Esophagus squamous epithelium (tissue), 5 donors: ENCODE results near the gene SEC24C. TPM values are rescaled to one million over a fixed set of nuclear protein-coding genes. Genes with fewer than 3 reads are reported as not detected.
A peak's percentile ranks its signal among the peaks of the same experiment; 100 is the strongest.

Experiments used
- DNase-seq: peaks from one replicate; lab custom pipeline; 2025; lab: John Stamatoyannopoulos, UW
- H3K27ac ChIP-seq, 4 donors: fragments of 200-600 bp; sonication (generic); one replicate each; pipeline ENCODE4 v1.5.1; 2016 to 2019; ENCODE audit warnings: mild to moderate bottlenecking in 1 of 4
- H3K27me3 ChIP-seq, 4 donors: fragments of 200-600 bp; sonication (generic); 1 replicate in 3 of 4; 2 replicates in 1 of 4; pipeline versions ENCODE4 v1.5.1 to v1.6.0; 2017 to 2021; ENCODE audit warnings: antibody characterized with exemption in 1 of 4
- H3K36me3 ChIP-seq, 3 donors: fragments of 200-600 bp; sonication (generic); one replicate each; pipeline ENCODE4 v1.5.1; 2016 to 2019
- H3K4me1 ChIP-seq, 3 donors: fragments of 200-600 bp; sonication (generic); one replicate each; pipeline ENCODE4 v1.5.1; 2017 to 2019
- H3K4me3 ChIP-seq, 4 donors: fragments of 200-600 bp; sonication (generic); 1 replicate in 3 of 4; 2 replicates in 1 of 4; pipeline ENCODE4 v1.5.1; 2016 to 2019; ENCODE audit warnings: mild to moderate bottlenecking in 2 of 4, moderate library complexity in 1 of 4
- H3K9me3 ChIP-seq, 3 donors: fragments of 200-600 bp; sonication (generic); one replicate each; pipeline ENCODE4 v1.5.1; 2016 to 2019
- POLR2A ChIP-seq, 4 donors: fragments of 450-650 bp; IDR thresholded peaks; one replicate each; pipeline ENCODE4 v1.6.1; 2017; ENCODE audit warnings: antibody characterized with exemption in 4 of 4, mild to moderate bottlenecking in 4 of 4, moderate library complexity in 3 of 4
- WGBS, 2 donors: methylation state at CpG; one replicate each; pipeline ENCODE4 v1.1.5; 2018; 5-methylcytosine and 5-hydroxymethylcytosine counted together
- intact Hi-C: fragments of 100-400 bp; cut with DNase I; formaldehyde crosslinking; loops from one replicate; pipeline ENCODE4 v1.15.0; 2022
- total RNA-seq, 4 donors: library from RNA; depleted of rRNA; stranded (reverse); fragments of >200 nt; gene quantifications; one replicate each; pipeline ENCODE4 v1.1.0, GENCODE V29; 2016
- TF ChIP-seq, protein P1 (sequence below), 6 experiments: fragments of 450-650 bp in 4 of 6; fragments of 200-600 bp in 2 of 6; sonication (generic) in 2 of 6; IDR thresholded peaks; one replicate each; pipeline ENCODE4 v1.5.1; 2016 to 2019; ENCODE audit warnings: antibody characterized with exemption in 6 of 6, mild to moderate bottlenecking in 4 of 6, moderate library complexity in 4 of 6
- donor health status: DM: yes; HTN: yes; CAD: no.

The SEC24C gene
- total RNA-seq, 4 donors from 2014 or later = 59.1 to 78.8 (median 64.6) TPM

- Histone ChIP-seq H3K27ac (peak overlapping the region; percentile 90 to 95 (median 92)), H3K4me3 (peak overlapping the region; percentile 59 to 81 (median 78)), H3K27me3 (no peaks in the 10 kb centered on the region), H3K9me3 (no peaks in the 10 kb centered on the region), H3K36me3 (peaks cover 0 to 43% (median 12%) of the 10 kb centered on the region in 3 donors), H3K4me1 (peaks cover 21 to 50% (median 25%) of the 10 kb centered on the region in 3 donors)
- no peak for DNase-seq
- 14 to 20% methylated on average over 11 of the region's 11 CpGs for WGBS, 2 donors
- TF ChIP-seq, protein P1, sequence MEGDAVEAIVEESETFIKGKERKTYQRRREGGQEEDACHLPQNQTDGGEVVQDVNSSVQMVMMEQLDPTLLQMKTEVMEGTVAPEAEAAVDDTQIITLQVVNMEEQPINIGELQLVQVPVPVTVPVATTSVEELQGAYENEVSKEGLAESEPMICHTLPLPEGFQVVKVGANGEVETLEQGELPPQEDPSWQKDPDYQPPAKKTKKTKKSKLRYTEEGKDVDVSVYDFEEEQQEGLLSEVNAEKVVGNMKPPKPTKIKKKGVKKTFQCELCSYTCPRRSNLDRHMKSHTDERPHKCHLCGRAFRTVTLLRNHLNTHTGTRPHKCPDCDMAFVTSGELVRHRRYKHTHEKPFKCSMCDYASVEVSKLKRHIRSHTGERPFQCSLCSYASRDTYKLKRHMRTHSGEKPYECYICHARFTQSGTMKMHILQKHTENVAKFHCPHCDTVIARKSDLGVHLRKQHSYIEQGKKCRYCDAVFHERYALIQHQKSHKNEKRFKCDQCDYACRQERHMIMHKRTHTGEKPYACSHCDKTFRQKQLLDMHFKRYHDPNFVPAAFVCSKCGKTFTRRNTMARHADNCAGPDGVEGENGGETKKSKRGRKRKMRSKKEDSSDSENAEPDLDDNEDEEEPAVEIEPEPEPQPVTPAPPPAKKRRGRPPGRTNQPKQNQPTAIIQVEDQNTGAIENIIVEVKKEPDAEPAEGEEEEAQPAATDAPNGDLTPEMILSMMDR (IDR thresholded peaks at IDR 0.05) = no peak
- TF ChIP-seq POLR2A (IDR thresholded peaks at IDR 0.05) = no peak
- intact Hi-C loops = no loop called here
Measured at GRCh38 chr10:73780966-73781365, 36.8 kb downstream of the SEC24C start.

DNA sequence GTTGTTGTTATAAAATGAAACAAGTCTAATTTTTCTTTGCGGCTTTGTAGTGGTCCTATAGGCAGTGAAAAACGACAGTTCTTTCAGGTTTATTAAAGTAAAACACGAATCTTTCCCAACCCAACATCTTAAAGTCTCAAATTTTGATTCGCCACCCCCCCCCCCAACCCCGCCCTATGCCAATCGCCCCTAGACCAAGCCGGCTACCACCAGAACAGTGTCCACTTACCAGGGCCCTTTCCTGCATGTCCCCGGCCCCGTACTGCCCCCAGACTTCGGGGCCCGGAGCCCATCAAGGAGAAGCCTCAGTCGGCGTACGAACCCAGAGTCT lies 37.3 kb downstream of the SEC24C start:
- TF ChIP-seq, protein P1 (IDR thresholded peaks at IDR 0.05) = no peak
- TF ChIP-seq POLR2A (IDR thresholded peaks at IDR 0.05) = no peak
- Histone ChIP-seq H3K27ac (peak overlapping the region; percentile 90 to 95 (median 92)), H3K36me3 (peaks cover 0 to 38% (median 12%) of the 10 kb centered on the region in 3 donors), H3K9me3 (no peaks in the 10 kb centered on the region), H3K4me3 (peak overlapping the region; percentile 59 to 81 (median 78)), H3K4me1 (peaks cover 24 to 55% (median 28%) of the 10 kb centered on the region in 3 donors), H3K27me3 (no peaks in the 10 kb centered on the region)
- intact Hi-C loops = no loop called here
- WGBS, 2 donors = 0 to 2% methylated on average over 4 to 7 of the region's 14 CpGs
- DNase-seq = no peak

GRCh38 chr10:73781879-73782748 lies 37.9 kb downstream of the SEC24C start, which contains the start of gene CHCHD1:
Gene CHCHD1 (plus strand): TSS chr10:73782048. CDS start chr10:73782076, 28 bp downstream.
- Histone ChIP-seq H3K27me3 (no peaks in the 10 kb centered on the region), H3K4me3 (peak within 1 kb of the TSS; percentile 59 to 81 (median 78)), H3K4me1 (peaks cover 30 to 61% (median 34%) of the 10 kb centered on the region in 3 donors), H3K9me3 (no peaks in the 10 kb centered on the region), H3K27ac (peak within 1 kb of the TSS; percentile 90 to 95 (median 92)), H3K36me3 (peaks cover 0 to 32% (median 12%) of the 10 kb centered on the region in 3 donors)
- TF ChIP-seq, protein P1 (IDR thresholded peaks at IDR 0.05) = peak in 1 of 6 experiments; percentile 3
- TF ChIP-seq POLR2A (IDR thresholded peaks at IDR 0.05) = peak in 2 of 4 donors; percentile 68 to 69
- peak; percentile 45 for DNase-seq
- 1% methylated on average over 12 to 22 of the region's 57 CpGs for WGBS, 2 donors
- intact Hi-C loops = no loop called here

DNA sequence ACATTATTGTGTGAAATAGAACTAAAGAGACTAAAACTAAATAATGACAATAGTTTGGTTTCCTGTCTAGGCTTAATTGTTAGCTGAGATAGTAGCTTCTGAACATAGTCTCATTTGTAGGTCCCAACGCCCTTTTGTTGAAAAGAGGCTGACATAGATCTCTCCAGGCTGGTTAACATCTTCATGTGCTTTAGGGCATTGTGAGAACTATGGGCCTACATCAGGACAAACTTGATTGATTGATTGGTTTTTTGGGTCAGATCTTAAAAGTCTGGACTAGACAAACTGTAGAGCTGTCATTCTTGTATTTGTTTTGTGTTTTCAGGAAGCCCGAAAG lies 38.5 kb downstream of the SEC24C start:
- Histone ChIP-seq H3K27me3 (no peaks in the 10 kb centered on the region), H3K36me3 (peaks cover 0 to 26% (median 12%) of the 10 kb centered on the region in 3 donors), H3K4me1 (peaks cover 36 to 67% (median 40%) of the 10 kb centered on the region in 3 donors), H3K9me3 (no peaks in the 10 kb centered on the region), H3K4me3 (peak overlapping the region; percentile 59 to 81 (median 78)), H3K27ac (peak overlapping the region; percentile 90 to 95 (median 92))
- WGBS, 2 donors = 29 to 46% methylated on average over 2 of the region's 2 CpGs
- intact Hi-C loops = no loop called here
- DNase-seq = no peak
- no peak for TF ChIP-seq POLR2A (IDR thresholded peaks at IDR 0.05)
- TF ChIP-seq, protein P1 (IDR thresholded peaks at IDR 0.05) = no peak

DNA sequence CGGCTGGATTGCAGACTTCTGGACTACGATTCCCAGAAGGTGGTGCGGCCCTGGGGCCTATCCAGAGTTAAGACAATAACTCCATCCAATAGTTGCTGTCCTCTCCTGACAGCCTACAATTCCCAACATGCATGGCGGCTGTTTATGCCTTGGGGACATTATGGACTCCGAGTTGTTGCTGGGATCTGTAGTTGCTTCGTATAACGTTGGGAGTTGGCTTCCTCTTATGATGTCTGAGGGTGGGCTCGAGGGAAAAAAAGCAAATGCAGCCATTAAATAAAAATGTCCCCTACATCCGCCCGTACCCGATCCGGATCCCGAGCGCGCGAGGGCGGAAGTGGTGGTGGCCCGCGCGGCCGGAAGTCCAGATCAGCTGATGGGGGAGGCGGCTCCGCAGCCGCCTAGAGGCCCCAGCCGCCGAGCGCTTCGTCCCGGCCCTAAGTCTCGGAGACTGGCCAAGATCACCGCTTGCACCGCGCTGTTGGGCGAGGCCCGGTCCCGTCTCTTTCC lies 41.1 kb downstream of the SEC24C start, which contains the start of gene ZSWIM8:
ZSWIM8 (plus strand) TSS at position 396 of the 510 bp plus-strand sequence. CDS start 273 bp downstream, outside the sequence.
- 0% methylated on average over 4 to 15 of the region's 36 CpGs for WGBS, 2 donors
- DNase-seq = peak; percentile 71
- H3K4me3 ChIP-seq = peak within 1 kb of the TSS; percentile 92 to 99 (median 96)
- H3K4me1 ChIP-seq = peaks cover 40 to 77% (median 41%) of the 10 kb centered on the region in 3 donors
- peak within 1 kb of the TSS; percentile 94 to 99 (median 95) for H3K27ac ChIP-seq
- TF ChIP-seq, protein P1 (IDR thresholded peaks at IDR 0.05) = peak in 2 of 6 experiments; percentile 4 to 13
- TF ChIP-seq POLR2A (IDR thresholded peaks at IDR 0.05) = peak in 2 of 4 donors; percentile 72 to 82
- intact Hi-C loops = no loop called here
- H3K9me3 ChIP-seq = no peaks in the 10 kb centered on the region
- no peaks in the 10 kb centered on the region for H3K27me3 ChIP-seq
- peaks cover 11 to 21% (median 12%) of the 10 kb centered on the region in 3 donors for H3K36me3 ChIP-seq
